ENCODE data around the gene PDK2.

Gene PDK2

GRCh38 chr17:50076591-50077235 is 18.4 kb upstream of the PDK2 start:
- no peak for DNase-seq (ENCODE audit: extremely low read depth in 1 of 2, low read depth in 1 of 2)

- no peak for DNase-seq (ENCODE audit: extremely low read depth in 1 of 2, low read depth in 1 of 2)
Measured at GRCh38 chr17:50078430-50078829, 16.7 kb upstream of the PDK2 start.

GRCh38 chr17:50079334-50080095 is 15.6 kb upstream of the PDK2 start:
- no peak for DNase-seq (ENCODE audit: extremely low read depth in 1 of 2, low read depth in 1 of 2)

- DNase-seq (ENCODE audit: extremely low read depth in 1 of 2, low read depth in 1 of 2): no peak
Measured at GRCh38 chr17:50080096-50080480, 15.1 kb upstream of the PDK2 start.

- DNase-seq (ENCODE audit: extremely low read depth in 1 of 2, low read depth in 1 of 2): no peak
Measured at GRCh38 chr17:50080827-50081226, 14.3 kb upstream of the PDK2 start.

- no peak for DNase-seq (ENCODE audit: extremely low read depth in 1 of 2, low read depth in 1 of 2)
Measured at GRCh38 chr17:50081757-50082156, 13.4 kb upstream of the PDK2 start.

- peak; percentile 43 to 53 for DNase-seq (ENCODE audit: extremely low read depth in 1 of 2, low read depth in 1 of 2)
Measured at GRCh38 chr17:50087246-50087911, 7.8 kb upstream of the PDK2 start.

- no peak for DNase-seq (ENCODE audit: extremely low read depth in 1 of 2, low read depth in 1 of 2)
Measured at GRCh38 chr17:50087912-50088405, 7.2 kb upstream of the PDK2 start.

GRCh38 chr17:50088952-50089825 is 6.0 kb upstream of the PDK2 start:
- DNase-seq (ENCODE audit: extremely low read depth in 1 of 2, low read depth in 1 of 2): no peak

- no peak for DNase-seq (ENCODE audit: extremely low read depth in 1 of 2, low read depth in 1 of 2)
Measured at GRCh38 chr17:50090071-50090470, 5.1 kb upstream of the PDK2 start.

GRCh38 chr17:50090971-50091917 is 3.9 kb upstream of the PDK2 start:
- no peak for DNase-seq (ENCODE audit: extremely low read depth in 1 of 2, low read depth in 1 of 2)

- DNase-seq (ENCODE audit: extremely low read depth in 1 of 2, low read depth in 1 of 2): no peak
Measured at GRCh38 chr17:50091918-50092285, 3.2 kb upstream of the PDK2 start.

- no peak for DNase-seq (ENCODE audit: extremely low read depth in 1 of 2, low read depth in 1 of 2)
Measured at GRCh38 chr17:50093246-50093645, 1.9 kb upstream of the PDK2 start.

GRCh38 chr17:50093807-50094206 is 1.3 kb upstream of the PDK2 start:
- DNase-seq (ENCODE audit: extremely low read depth in 1 of 2, low read depth in 1 of 2): no peak

- peak; percentile 61 to 80 for DNase-seq (ENCODE audit: extremely low read depth in 1 of 2, low read depth in 1 of 2)
Measured at GRCh38 chr17:50094243-50094752, 853 bp upstream of the PDK2 start.

- DNase-seq (ENCODE audit: extremely low read depth in 1 of 2, low read depth in 1 of 2): no peak
Measured at GRCh38 chr17:50095626-50096037, 481 bp downstream of the PDK2 start.

GRCh38 chr17:50096092-50096491 is 941 bp downstream of the PDK2 start:
- no peak for DNase-seq (ENCODE audit: extremely low read depth in 1 of 2, low read depth in 1 of 2)

- no peak for DNase-seq (ENCODE audit: extremely low read depth in 1 of 2, low read depth in 1 of 2)
Measured at GRCh38 chr17:50096758-50097157, 1.6 kb downstream of the PDK2 start.

- no peak for DNase-seq (ENCODE audit: extremely low read depth in 1 of 2, low read depth in 1 of 2)
Measured at GRCh38 chr17:50097455-50097854, 2.3 kb downstream of the PDK2 start.

- no peak for DNase-seq (ENCODE audit: extremely low read depth in 1 of 2, low read depth in 1 of 2)
Measured at GRCh38 chr17:50097926-50098325, 2.8 kb downstream of the PDK2 start.

Data from stimulated activated CD8-positive, alpha-beta memory T cell treated with anti-CD3 and anti-CD28 coated beads, Interleukin-7, amount 100 ng/mL, for 48 hours (primary cell).